ENCODE results near the gene PRPS1L1. TPM values are rescaled to one million over a fixed set of nuclear protein-coding genes. Genes with fewer than 3 reads are reported as not detected.

Gene PRPS1L1
- total RNA-seq, 1 experiment from 2014 or later: not detected

DNA sequence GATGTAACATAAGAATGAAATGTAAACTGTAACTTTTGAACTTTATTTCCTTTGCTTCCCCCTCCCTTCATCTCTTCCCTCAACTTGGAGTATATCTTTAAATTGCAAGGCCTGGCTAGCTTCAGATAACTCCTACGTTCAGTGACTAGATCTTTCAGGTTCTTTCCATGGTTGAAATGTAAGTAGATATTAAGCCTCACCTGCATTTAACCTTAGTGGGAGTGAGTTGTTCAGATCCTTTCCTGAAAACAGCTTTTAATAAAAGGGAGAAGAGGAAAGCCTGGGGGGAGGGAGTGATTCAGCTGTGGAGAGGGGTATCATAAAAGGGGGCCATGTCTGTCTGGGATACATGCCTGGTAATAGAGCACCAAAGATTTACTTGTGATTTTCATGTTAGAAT, 19.0 kb upstream of the PRPS1L1 start (continued):
- TF ChIP-seq, protein P1, sequence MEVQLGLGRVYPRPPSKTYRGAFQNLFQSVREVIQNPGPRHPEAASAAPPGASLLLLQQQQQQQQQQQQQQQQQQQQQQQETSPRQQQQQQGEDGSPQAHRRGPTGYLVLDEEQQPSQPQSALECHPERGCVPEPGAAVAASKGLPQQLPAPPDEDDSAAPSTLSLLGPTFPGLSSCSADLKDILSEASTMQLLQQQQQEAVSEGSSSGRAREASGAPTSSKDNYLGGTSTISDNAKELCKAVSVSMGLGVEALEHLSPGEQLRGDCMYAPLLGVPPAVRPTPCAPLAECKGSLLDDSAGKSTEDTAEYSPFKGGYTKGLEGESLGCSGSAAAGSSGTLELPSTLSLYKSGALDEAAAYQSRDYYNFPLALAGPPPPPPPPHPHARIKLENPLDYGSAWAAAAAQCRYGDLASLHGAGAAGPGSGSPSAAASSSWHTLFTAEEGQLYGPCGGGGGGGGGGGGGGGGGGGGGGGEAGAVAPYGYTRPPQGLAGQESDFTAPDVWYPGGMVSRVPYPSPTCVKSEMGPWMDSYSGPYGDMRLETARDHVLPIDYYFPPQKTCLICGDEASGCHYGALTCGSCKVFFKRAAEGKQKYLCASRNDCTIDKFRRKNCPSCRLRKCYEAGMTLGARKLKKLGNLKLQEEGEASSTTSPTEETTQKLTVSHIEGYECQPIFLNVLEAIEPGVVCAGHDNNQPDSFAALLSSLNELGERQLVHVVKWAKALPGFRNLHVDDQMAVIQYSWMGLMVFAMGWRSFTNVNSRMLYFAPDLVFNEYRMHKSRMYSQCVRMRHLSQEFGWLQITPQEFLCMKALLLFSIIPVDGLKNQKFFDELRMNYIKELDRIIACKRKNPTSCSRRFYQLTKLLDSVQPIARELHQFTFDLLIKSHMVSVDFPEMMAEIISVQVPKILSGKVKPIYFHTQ (CRISPR knock-in tag; IDR thresholded peaks at IDR 0.05): no peak
- no peak for TF ChIP-seq NR1H2 (CRISPR knock-in tag; IDR thresholded peaks at IDR 0.05)
- TF ChIP-seq, protein P2, sequence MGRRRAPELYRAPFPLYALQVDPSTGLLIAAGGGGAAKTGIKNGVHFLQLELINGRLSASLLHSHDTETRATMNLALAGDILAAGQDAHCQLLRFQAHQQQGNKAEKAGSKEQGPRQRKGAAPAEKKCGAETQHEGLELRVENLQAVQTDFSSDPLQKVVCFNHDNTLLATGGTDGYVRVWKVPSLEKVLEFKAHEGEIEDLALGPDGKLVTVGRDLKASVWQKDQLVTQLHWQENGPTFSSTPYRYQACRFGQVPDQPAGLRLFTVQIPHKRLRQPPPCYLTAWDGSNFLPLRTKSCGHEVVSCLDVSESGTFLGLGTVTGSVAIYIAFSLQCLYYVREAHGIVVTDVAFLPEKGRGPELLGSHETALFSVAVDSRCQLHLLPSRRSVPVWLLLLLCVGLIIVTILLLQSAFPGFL (CRISPR knock-in tag; IDR thresholded peaks at IDR 0.05; ENCODE audit: borderline replicate concordance): no peak

DNA sequence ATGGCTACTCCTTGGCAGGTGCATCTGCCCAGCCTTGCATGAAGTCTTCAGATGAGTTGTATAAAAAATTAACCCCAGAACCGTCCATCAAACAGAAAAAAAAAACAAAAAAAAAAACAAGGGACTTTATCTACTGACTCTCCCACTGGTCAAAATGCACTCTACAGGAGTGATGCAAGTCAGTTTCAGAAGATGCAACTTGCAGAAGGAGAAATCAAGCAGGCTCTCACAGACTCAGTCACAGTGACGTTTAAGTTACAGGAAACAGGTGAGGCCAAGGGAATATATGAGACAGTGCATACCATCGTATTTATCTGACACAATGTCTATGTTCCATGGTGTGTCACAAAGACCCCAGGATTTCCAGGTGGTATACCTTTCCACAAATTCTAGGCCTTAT, 17.5 kb upstream of the PRPS1L1 start:
- DNase-seq (ENCODE audit: low spot score): no peak
- Mint-ChIP-seq H3K27ac (no peak overlapping the region), H3K4me3 (no peak overlapping the region), H3K36me3 (no peaks in the 10 kb centered on the region), H3K27me3 (ENCODE audit: low read depth) (no peaks in the 10 kb centered on the region), H3K9me3 (peaks cover 7% of the 10 kb centered on the region), H3K4me1 (no peaks in the 10 kb centered on the region)
- ATAC-seq: no peak
- TF ChIP-seq SP1 (CRISPR knock-in tag; conservative IDR thresholded peaks at IDR 0.05) (no peak), RELA (CRISPR knock-in tag; IDR thresholded peaks at IDR 0.05; ENCODE audit: borderline replicate concordance) (no peak), CBFB (CRISPR knock-in tag; IDR thresholded peaks at IDR 0.05; ENCODE audit: low read depth) (no peak), NR3C1 (CRISPR knock-in tag; conservative IDR thresholded peaks at IDR 0.05; ENCODE audit: low read depth) (no peak), GRHL2 (CRISPR knock-in tag; IDR thresholded peaks at IDR 0.05; ENCODE audit: insufficient replicate concordance, severe bottlenecking) (no peak), NFATC4 (CRISPR knock-in tag; IDR thresholded peaks at IDR 0.05) (no peak)
- TF ChIP-seq, protein P3, sequence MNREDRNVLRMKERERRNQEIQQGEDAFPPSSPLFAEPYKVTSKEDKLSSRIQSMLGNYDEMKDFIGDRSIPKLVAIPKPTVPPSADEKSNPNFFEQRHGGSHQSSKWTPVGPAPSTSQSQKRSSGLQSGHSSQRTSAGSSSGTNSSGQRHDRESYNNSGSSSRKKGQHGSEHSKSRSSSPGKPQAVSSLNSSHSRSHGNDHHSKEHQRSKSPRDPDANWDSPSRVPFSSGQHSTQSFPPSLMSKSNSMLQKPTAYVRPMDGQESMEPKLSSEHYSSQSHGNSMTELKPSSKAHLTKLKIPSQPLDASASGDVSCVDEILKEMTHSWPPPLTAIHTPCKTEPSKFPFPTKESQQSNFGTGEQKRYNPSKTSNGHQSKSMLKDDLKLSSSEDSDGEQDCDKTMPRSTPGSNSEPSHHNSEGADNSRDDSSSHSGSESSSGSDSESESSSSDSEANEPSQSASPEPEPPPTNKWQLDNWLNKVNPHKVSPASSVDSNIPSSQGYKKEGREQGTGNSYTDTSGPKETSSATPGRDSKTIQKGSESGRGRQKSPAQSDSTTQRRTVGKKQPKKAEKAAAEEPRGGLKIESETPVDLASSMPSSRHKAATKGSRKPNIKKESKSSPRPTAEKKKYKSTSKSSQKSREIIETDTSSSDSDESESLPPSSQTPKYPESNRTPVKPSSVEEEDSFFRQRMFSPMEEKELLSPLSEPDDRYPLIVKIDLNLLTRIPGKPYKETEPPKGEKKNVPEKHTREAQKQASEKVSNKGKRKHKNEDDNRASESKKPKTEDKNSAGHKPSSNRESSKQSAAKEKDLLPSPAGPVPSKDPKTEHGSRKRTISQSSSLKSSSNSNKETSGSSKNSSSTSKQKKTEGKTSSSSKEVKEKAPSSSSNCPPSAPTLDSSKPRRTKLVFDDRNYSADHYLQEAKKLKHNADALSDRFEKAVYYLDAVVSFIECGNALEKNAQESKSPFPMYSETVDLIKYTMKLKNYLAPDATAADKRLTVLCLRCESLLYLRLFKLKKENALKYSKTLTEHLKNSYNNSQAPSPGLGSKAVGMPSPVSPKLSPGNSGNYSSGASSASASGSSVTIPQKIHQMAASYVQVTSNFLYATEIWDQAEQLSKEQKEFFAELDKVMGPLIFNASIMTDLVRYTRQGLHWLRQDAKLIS (CRISPR knock-in tag; IDR thresholded peaks at IDR 0.05; ENCODE audit: borderline replicate concordance): no peak
- TF ChIP-seq, protein P4, sequence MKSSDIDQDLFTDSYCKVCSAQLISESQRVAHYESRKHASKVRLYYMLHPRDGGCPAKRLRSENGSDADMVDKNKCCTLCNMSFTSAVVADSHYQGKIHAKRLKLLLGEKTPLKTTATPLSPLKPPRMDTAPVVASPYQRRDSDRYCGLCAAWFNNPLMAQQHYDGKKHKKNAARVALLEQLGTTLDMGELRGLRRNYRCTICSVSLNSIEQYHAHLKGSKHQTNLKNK (CRISPR knock-in tag; IDR thresholded peaks at IDR 0.05): no peak
- TF ChIP-seq, protein P2 (CRISPR knock-in tag; IDR thresholded peaks at IDR 0.05; ENCODE audit: borderline replicate concordance): no peak
- TF ChIP-seq, protein P5, sequence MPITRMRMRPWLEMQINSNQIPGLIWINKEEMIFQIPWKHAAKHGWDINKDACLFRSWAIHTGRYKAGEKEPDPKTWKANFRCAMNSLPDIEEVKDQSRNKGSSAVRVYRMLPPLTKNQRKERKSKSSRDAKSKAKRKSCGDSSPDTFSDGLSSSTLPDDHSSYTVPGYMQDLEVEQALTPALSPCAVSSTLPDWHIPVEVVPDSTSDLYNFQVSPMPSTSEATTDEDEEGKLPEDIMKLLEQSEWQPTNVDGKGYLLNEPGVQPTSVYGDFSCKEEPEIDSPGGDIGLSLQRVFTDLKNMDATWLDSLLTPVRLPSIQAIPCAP (CRISPR knock-in tag; IDR thresholded peaks at IDR 0.05): no peak
- TF ChIP-seq, protein P6, sequence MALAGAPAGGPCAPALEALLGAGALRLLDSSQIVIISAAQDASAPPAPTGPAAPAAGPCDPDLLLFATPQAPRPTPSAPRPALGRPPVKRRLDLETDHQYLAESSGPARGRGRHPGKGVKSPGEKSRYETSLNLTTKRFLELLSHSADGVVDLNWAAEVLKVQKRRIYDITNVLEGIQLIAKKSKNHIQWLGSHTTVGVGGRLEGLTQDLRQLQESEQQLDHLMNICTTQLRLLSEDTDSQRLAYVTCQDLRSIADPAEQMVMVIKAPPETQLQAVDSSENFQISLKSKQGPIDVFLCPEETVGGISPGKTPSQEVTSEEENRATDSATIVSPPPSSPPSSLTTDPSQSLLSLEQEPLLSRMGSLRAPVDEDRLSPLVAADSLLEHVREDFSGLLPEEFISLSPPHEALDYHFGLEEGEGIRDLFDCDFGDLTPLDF (CRISPR knock-in tag; IDR thresholded peaks at IDR 0.05): no peak
- POLR2A ChIA-PET: no interaction called here
- CTCF ChIA-PET: interaction anchor here (0.6 kb wide), 1 partner anchor 23 kb away, joined by 3 read pairs; no protein-coding TSS in a partner anchor
